WI38 (cell line): ENCODE data around the gene SLC6A6.

Experiments used
- H3K4me3 ChIP-seq: 2 replicates; pipeline ENCODE4 v1.5.1; 2011; ENCODE audit warnings: low read depth, mild to moderate bottlenecking, control low read depth, low read length
- CTCF ChIP-seq: IDR thresholded peaks from 2 replicates; pipeline ENCODE4 v1.5.1; 2012; ENCODE audit warnings: low read depth, mild to moderate bottlenecking, control low read depth, low read length

Gene SLC6A6

GRCh38 chr3:14451844-14452739 is 49.7 kb downstream of the SLC6A6 start:
- TF ChIP-seq CTCF = no peak
- H3K4me3 ChIP-seq = peak overlapping the region; percentile 29

- TF ChIP-seq CTCF = no peak
- H3K4me3 ChIP-seq = peak overlapping the region; percentile 29
Observed at GRCh38 chr3:14452740-14453710, 50.6 kb downstream of the SLC6A6 start.

- TF ChIP-seq CTCF = no peak
- H3K4me3 ChIP-seq = no peak overlapping the region
Observed at GRCh38 chr3:14453876-14454638, 51.7 kb downstream of the SLC6A6 start.

- no peak for TF ChIP-seq CTCF
- H3K4me3 ChIP-seq = no peak overlapping the region
Observed at GRCh38 chr3:14454639-14455310, 52.4 kb downstream of the SLC6A6 start.

- no peak for TF ChIP-seq CTCF
- no peak overlapping the region for H3K4me3 ChIP-seq
Observed at GRCh38 chr3:14455571-14456317, 53.3 kb downstream of the SLC6A6 start.

- H3K4me3 ChIP-seq = no peak overlapping the region
- TF ChIP-seq CTCF = no peak
Observed at GRCh38 chr3:14456794-14457193, 54.4 kb downstream of the SLC6A6 start.
